Astrocyte (in vitro differentiated cells and primary cell): ENCODE results near the gene CCDC185. TPM values are rescaled to one million over a fixed set of nuclear protein-coding genes. Genes with fewer than 3 reads are reported as not detected.

Experiments
- DNase-seq: peaks from one replicate; pipeline ENCODE4 v3.0.0-alpha.2; 2010; ENCODE audit warnings: low read depth
- FAIRE-seq: peaks from 2 replicates; lab custom pipeline; 2011; peaks lifted over from hg19 to GRCh38; lab: Jason Lieb, UNC
- H2AFZ ChIP-seq: 2 replicates; pipeline ENCODE4 v1.6.0; 2012; ENCODE audit warnings: low read depth, low read length, inconsistent platforms
- H3K27ac ChIP-seq: 2 replicates; pipeline ENCODE4 v1.5.1; 2011; ENCODE audit warnings: low read depth, low read length, inconsistent platforms
- H3K27me3 ChIP-seq: 2 replicates; pipeline ENCODE4 v1.6.0; 2011; ENCODE audit warnings: low read length, inconsistent platforms; ENCODE audit not compliant: insufficient read depth
- H3K36me3 ChIP-seq: 2 replicates; pipeline ENCODE4 v1.5.1; 2011; ENCODE audit warnings: low read length, inconsistent platforms; ENCODE audit not compliant: insufficient read depth
- H3K4me1 ChIP-seq: 2 replicates; pipeline ENCODE4 v1.5.1; 2011; ENCODE audit warnings: low read length, inconsistent platforms; ENCODE audit not compliant: insufficient read depth
- H3K4me2 ChIP-seq: 2 replicates; pipeline ENCODE4 v1.6.0; 2012; ENCODE audit warnings: low read length, inconsistent platforms
- H3K4me3 ChIP-seq: 2 replicates; pipeline ENCODE4 v1.5.1; 2011; ENCODE audit warnings: low read depth, mild to moderate bottlenecking, low read length, inconsistent platforms; ENCODE audit not compliant: insufficient read depth
- H3K79me2 ChIP-seq: 2 replicates; pipeline ENCODE4 v1.6.0; 2012; ENCODE audit warnings: mild to moderate bottlenecking, low read length, inconsistent platforms; ENCODE audit not compliant: insufficient read depth
- H3K9ac ChIP-seq: 2 replicates; pipeline ENCODE4 v1.6.0; 2012; ENCODE audit warnings: mild to moderate bottlenecking, low read length, inconsistent platforms
- H3K9me3 ChIP-seq: 2 replicates; pipeline ENCODE4 v1.5.1; 2012; ENCODE audit warnings: low read depth, mild to moderate bottlenecking, low read length, inconsistent platforms; ENCODE audit not compliant: insufficient read depth
- H4K20me1 ChIP-seq: 2 replicates; pipeline ENCODE4 v1.6.0; 2012; ENCODE audit warnings: low read length, inconsistent platforms; ENCODE audit not compliant: insufficient read depth
- H3K27ac Mint-ChIP-seq: one replicate; pipeline ENCODE4 v1.8.0; 2021; ENCODE audit warnings: mild to moderate bottlenecking, mixed read lengths; ENCODE audit not compliant: unreplicated experiment
- H3K27me3 Mint-ChIP-seq: one replicate; pipeline ENCODE4 v1.8.0; 2021; ENCODE audit warnings: low read depth, mixed read lengths; ENCODE audit not compliant: unreplicated experiment
- H3K36me3 Mint-ChIP-seq: one replicate; pipeline ENCODE4 v1.8.0; 2021; ENCODE audit warnings: low read depth, mixed read lengths; ENCODE audit not compliant: unreplicated experiment
- H3K4me1 Mint-ChIP-seq: one replicate; pipeline ENCODE4 v1.8.0; 2021; ENCODE audit warnings: low read depth, mixed read lengths; ENCODE audit not compliant: unreplicated experiment
- H3K4me3 Mint-ChIP-seq: one replicate; pipeline ENCODE4 v1.8.0; 2021; ENCODE audit warnings: mild to moderate bottlenecking, moderate library complexity, mixed read lengths; ENCODE audit not compliant: unreplicated experiment
- H3K9me3 Mint-ChIP-seq: one replicate; pipeline ENCODE4 v1.8.0; 2021; ENCODE audit warnings: mild to moderate bottlenecking, mixed read lengths; ENCODE audit not compliant: unreplicated experiment
- EZH2 ChIP-seq: IDR thresholded peaks from 2 replicates; pipeline ENCODE4 v1.6.1; 2012; ENCODE audit warnings: mild to moderate bottlenecking, low read length, inconsistent platforms; ENCODE audit not compliant: insufficient read depth
- total RNA-seq: library from RNA; stranded (reverse); gene quantifications from 2 replicates; pipeline ENCODE4 v1.2.1, GENCODE V29; 2021
- TF ChIP-seq, protein P1 (sequence below): IDR thresholded peaks from 2 replicates; pipeline ENCODE4 v1.5.1; 2011; ENCODE audit warnings: low read depth, mild to moderate bottlenecking, inconsistent platforms, low read length, moderate library complexity; ENCODE audit not compliant: insufficient read depth

The CCDC185 gene
- total RNA-seq, 1 donor from 2014 or later: not detected

GRCh38 chr1:223347583-223347982 lies 45.6 kb upstream of the CCDC185 start:
- no peak for DNase-seq
- Mint-ChIP-seq H3K4me3 (no peak overlapping the region), H3K9me3 (peaks cover 3% of the 10 kb centered on the region), H3K27me3 (peaks cover 14% of the 10 kb centered on the region), H3K36me3 (peaks cover 6% of the 10 kb centered on the region), H3K27ac (no peak overlapping the region), H3K4me1 (peaks cover 7% of the 10 kb centered on the region)
- Histone ChIP-seq H3K4me2 (no peak overlapping the region), H3K27ac (no peak overlapping the region), H3K9me3 (no peaks in the 10 kb centered on the region), H3K36me3 (no peaks in the 10 kb centered on the region), H3K27me3 (peaks cover 12% of the 10 kb centered on the region), H4K20me1 (no peaks in the 10 kb centered on the region), H2AFZ (no peak overlapping the region), H3K4me3 (no peak overlapping the region), H3K79me2 (no peaks in the 10 kb centered on the region), H3K4me1 (no peaks in the 10 kb centered on the region), H3K9ac (no peak overlapping the region)
- TF ChIP-seq, protein P1, sequence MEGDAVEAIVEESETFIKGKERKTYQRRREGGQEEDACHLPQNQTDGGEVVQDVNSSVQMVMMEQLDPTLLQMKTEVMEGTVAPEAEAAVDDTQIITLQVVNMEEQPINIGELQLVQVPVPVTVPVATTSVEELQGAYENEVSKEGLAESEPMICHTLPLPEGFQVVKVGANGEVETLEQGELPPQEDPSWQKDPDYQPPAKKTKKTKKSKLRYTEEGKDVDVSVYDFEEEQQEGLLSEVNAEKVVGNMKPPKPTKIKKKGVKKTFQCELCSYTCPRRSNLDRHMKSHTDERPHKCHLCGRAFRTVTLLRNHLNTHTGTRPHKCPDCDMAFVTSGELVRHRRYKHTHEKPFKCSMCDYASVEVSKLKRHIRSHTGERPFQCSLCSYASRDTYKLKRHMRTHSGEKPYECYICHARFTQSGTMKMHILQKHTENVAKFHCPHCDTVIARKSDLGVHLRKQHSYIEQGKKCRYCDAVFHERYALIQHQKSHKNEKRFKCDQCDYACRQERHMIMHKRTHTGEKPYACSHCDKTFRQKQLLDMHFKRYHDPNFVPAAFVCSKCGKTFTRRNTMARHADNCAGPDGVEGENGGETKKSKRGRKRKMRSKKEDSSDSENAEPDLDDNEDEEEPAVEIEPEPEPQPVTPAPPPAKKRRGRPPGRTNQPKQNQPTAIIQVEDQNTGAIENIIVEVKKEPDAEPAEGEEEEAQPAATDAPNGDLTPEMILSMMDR: no peak
- no peak for TF ChIP-seq EZH2
- FAIRE-seq: no peak

DNA sequence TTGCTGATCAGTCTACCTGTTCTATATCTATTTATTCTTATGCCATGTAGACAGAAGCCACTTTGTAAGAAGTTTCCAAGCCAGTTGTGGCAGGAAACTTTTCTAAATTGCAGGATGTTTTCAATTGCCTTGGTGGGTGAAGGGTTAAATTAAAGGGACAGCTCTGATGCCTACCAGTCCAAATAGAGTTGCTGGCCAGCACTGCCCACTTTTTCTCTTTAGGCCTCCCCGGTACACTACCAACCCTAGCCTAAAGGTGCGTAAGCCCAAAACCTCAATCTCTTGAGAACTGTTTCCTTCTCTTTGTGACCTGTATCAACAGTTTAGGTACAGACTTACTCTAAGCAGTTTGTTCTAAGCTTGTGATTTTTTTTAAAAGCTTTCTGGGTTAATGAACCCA lies 44.8 kb upstream of the CCDC185 start:
- H3K27ac Mint-ChIP-seq: no peak overlapping the region
- H3K4me1 Mint-ChIP-seq: peaks cover 7% of the 10 kb centered on the region
- Histone ChIP-seq H3K4me3 (no peak overlapping the region), H3K9ac (no peak overlapping the region), H3K79me2 (no peaks in the 10 kb centered on the region), H3K27ac (no peak overlapping the region), H2AFZ (no peak overlapping the region), H4K20me1 (no peaks in the 10 kb centered on the region), H3K36me3 (no peaks in the 10 kb centered on the region), H3K4me2 (no peak overlapping the region), H3K9me3 (no peaks in the 10 kb centered on the region), H3K27me3 (peaks cover 21% of the 10 kb centered on the region), H3K4me1 (no peaks in the 10 kb centered on the region)
- H3K4me3 Mint-ChIP-seq: no peak overlapping the region
- H3K36me3 Mint-ChIP-seq: peaks cover 9% of the 10 kb centered on the region
- FAIRE-seq: no peak
- no peak for TF ChIP-seq EZH2
- TF ChIP-seq, protein P1: no peak
- H3K9me3 Mint-ChIP-seq: peaks cover 3% of the 10 kb centered on the region
- H3K27me3 Mint-ChIP-seq: peaks cover 23% of the 10 kb centered on the region
- DNase-seq: no peak

DNA sequence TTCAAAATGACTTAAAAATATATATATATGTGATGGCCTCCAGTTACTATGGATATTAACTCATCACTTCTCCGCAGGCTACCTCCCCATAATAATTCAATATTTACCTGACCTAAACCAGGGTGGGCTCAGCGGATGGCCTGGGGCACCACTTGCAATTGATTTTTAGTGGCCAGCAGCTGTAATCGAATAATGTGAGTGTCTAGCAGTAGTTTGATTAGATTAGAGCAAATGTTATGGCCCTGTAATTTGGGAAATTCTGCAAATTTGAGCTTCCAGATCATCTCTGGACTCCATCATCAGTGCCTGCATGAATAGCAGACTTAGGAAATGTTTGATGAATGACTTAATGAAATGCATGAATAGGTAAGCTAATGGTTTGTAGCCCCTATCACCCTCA lies 44.0 kb upstream of the CCDC185 start:
- Histone ChIP-seq H3K27ac (no peak overlapping the region), H3K9ac (no peak overlapping the region), H4K20me1 (no peaks in the 10 kb centered on the region), H2AFZ (no peak overlapping the region), H3K79me2 (no peaks in the 10 kb centered on the region), H3K4me1 (no peaks in the 10 kb centered on the region), H3K36me3 (no peaks in the 10 kb centered on the region), H3K9me3 (no peaks in the 10 kb centered on the region), H3K4me2 (no peak overlapping the region), H3K27me3 (peaks cover 26% of the 10 kb centered on the region), H3K4me3 (no peak overlapping the region)
- Mint-ChIP-seq H3K4me1 (peaks cover 2% of the 10 kb centered on the region), H3K27ac (no peak overlapping the region), H3K36me3 (peaks cover 9% of the 10 kb centered on the region), H3K9me3 (peaks cover 3% of the 10 kb centered on the region), H3K4me3 (no peak overlapping the region), H3K27me3 (peaks cover 24% of the 10 kb centered on the region)
- FAIRE-seq (no peak), DNase-seq (no peak)
- TF ChIP-seq EZH2: no peak
- TF ChIP-seq, protein P1: no peak
